ENCODE data around the gene ACSL1.

The ACSL1 gene

GRCh38 chr4:184825896-184826690 is at the start of gene ACSL1:
Gene ACSL1 (minus strand): TSS chr4:184825968. CDS start chr4:184803514, 22,454 bp downstream.
- DNase-seq (ENCODE audit: low read depth in 2 of 2): peak; percentile 50 to 57

- no peak for DNase-seq (ENCODE audit: low read depth in 2 of 2)
Observed at GRCh38 chr4:184873054-184873453, 47.3 kb upstream of the ACSL1 start.

- DNase-seq (ENCODE audit: low read depth in 2 of 2): no peak
Observed at GRCh38 chr4:184870718-184871117, 45.0 kb upstream of the ACSL1 start.

- DNase-seq (ENCODE audit: low read depth in 2 of 2): no peak
Observed at GRCh38 chr4:184868623-184869022, 42.9 kb upstream of the ACSL1 start.

- no peak for DNase-seq (ENCODE audit: low read depth in 2 of 2)
Observed at GRCh38 chr4:184863916-184864315, 38.1 kb upstream of the ACSL1 start.

GRCh38 chr4:184861047-184861446 is 35.3 kb upstream of the ACSL1 start:
- DNase-seq (ENCODE audit: low read depth in 2 of 2): no peak

- DNase-seq (ENCODE audit: low read depth in 2 of 2): no peak
Observed at GRCh38 chr4:184860018-184860779, 34.4 kb upstream of the ACSL1 start.

- DNase-seq (ENCODE audit: low read depth in 2 of 2): no peak
Observed at GRCh38 chr4:184857441-184858121, 31.8 kb upstream of the ACSL1 start.

GRCh38 chr4:184856277-184856609 is 30.5 kb upstream of the ACSL1 start:
- no peak for DNase-seq (ENCODE audit: low read depth in 2 of 2)

- DNase-seq (ENCODE audit: low read depth in 2 of 2): no peak
Observed at GRCh38 chr4:184854673-184855072, 28.9 kb upstream of the ACSL1 start.

GRCh38 chr4:184853436-184853835 is 27.7 kb upstream of the ACSL1 start:
- DNase-seq (ENCODE audit: low read depth in 2 of 2): no peak

- no peak for DNase-seq (ENCODE audit: low read depth in 2 of 2)
Observed at GRCh38 chr4:184851886-184852285, 26.1 kb upstream of the ACSL1 start.

- no peak for DNase-seq (ENCODE audit: low read depth in 2 of 2)
Observed at GRCh38 chr4:184851200-184851541, 25.4 kb upstream of the ACSL1 start.

GRCh38 chr4:184850431-184851199 is 24.8 kb upstream of the ACSL1 start:
- DNase-seq (ENCODE audit: low read depth in 2 of 2): no peak

GRCh38 chr4:184850018-184850417 is 24.2 kb upstream of the ACSL1 start:
- DNase-seq (ENCODE audit: low read depth in 2 of 2): no peak

- DNase-seq (ENCODE audit: low read depth in 2 of 2): no peak
Observed at GRCh38 chr4:184849185-184849584, 23.4 kb upstream of the ACSL1 start.

GRCh38 chr4:184848510-184848909 is 22.7 kb upstream of the ACSL1 start:
- no peak for DNase-seq (ENCODE audit: low read depth in 2 of 2)

- DNase-seq (ENCODE audit: low read depth in 2 of 2): no peak
Observed at GRCh38 chr4:184846531-184846930, 20.8 kb upstream of the ACSL1 start.

GRCh38 chr4:184845367-184846021 is 19.7 kb upstream of the ACSL1 start:
- DNase-seq (ENCODE audit: low read depth in 2 of 2): no peak

GRCh38 chr4:184844742-184845141 is 19.0 kb upstream of the ACSL1 start:
- no peak for DNase-seq (ENCODE audit: low read depth in 2 of 2)

- no peak for DNase-seq (ENCODE audit: low read depth in 2 of 2)
Observed at GRCh38 chr4:184843984-184844554, 18.3 kb upstream of the ACSL1 start.
